Medulla oblongata (tissue), 1 donor: Measurements from ENCODE around the gene C1QTNF7.

Source experiments
- DNase-seq: peaks from one replicate; pipeline ENCODE4 v3.0.0-alpha.2; 2015; ENCODE audit errors: extremely low spot score

The C1QTNF7 gene, protein sequence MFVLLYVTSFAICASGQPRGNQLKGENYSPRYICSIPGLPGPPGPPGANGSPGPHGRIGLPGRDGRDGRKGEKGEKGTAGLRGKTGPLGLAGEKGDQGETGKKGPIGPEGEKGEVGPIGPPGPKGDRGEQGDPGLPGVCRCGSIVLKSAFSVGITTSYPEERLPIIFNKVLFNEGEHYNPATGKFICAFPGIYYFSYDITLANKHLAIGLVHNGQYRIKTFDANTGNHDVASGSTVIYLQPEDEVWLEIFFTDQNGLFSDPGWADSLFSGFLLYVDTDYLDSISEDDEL

DNA sequence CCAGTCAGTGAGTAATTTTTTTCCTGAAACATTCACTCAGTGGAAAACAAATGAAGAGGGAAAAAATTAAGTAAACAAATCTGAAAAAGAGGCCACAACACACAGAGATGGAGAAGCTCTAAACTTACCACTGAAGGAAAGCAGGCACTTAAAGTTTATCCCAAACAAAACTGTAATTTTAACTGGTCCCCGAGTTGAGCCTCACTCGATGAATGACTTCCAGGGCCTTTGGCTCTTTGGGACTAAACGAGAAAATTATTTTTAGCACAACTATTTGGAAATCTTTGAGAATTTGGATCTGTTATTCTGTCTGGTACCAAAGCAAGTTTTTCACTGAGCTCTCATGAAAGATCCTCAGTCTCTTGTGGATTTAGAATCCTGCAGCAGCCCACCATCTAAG, at the start of gene C1QTNF7:
Gene C1QTNF7 (plus strand): TSS at position 333 of the 400 bp plus-strand sequence. CDS start 7,711 bp downstream, outside the sequence.
- DNase-seq = no peak

DNA sequence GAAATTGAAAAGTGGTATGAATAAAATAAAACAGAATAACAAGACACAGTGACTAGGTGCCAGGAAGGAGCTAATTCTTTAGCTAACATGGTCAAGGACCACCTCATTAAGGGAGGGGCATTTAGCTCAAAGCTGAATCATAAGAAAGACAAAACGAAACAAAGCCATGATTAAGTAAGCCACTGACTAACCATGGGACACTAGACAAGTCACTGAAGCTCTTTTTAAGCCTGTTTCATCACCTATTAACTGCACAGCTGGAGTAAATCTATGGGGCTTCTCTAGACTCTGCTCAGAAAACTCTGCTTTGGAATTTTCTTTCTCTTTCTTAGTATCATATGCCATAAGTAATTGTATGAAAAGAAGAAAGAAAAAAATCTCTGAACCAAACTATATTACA, 49.8 kb upstream of the C1QTNF7 start:
- DNase-seq = no peak

DNA sequence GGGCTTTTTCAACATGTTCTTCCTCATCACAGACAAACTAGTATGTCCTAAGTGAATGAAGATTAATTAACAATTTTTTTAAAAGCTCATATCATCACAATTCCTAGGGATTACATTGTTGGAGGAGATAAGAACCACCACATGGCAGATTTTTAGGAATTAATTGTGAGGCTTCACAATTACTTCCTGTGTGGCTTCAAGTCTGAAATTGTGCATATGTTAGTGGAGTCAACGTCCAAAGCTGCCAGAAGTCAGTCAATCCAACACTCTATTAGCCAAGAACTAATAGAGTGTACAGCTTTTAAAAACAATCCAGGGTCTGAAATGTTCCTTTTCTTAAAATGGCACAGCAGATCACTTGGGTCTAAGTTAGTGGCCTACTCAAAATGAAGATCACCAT, 49.3 kb upstream of the C1QTNF7 start:
- DNase-seq = no peak

GRCh38 chr4:15381806-15382338, 46.0 kb upstream of the C1QTNF7 start:
- DNase-seq = no peak

- no peak for DNase-seq
Observed at GRCh38 chr4:15382669-15383273, 45.1 kb upstream of the C1QTNF7 start.

- DNase-seq = no peak
Observed at GRCh38 chr4:15385515-15385914, 42.3 kb upstream of the C1QTNF7 start.

DNA sequence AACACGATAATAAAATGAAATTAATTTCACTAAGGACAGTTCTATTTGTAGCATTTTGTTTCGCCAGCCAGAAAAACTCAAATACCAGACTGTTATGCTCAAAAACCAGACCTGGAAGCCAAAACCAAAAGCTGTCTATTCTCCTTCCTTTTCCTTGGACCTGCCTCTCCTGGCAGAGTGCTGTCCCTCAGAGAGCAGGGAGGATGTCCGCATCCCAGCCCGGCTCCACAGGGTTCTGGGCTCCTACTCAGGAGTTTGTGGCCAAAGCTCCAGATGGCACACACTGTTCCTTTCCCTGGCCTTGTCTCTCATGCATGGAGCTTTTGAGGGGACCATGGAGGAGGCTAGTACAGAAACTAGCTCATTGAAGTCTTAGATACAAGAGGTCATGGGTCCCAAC, 41.9 kb upstream of the C1QTNF7 start:
- DNase-seq = peak; percentile 57

- no peak for DNase-seq
Observed at GRCh38 chr4:15390494-15390893, 37.3 kb upstream of the C1QTNF7 start.

DNA sequence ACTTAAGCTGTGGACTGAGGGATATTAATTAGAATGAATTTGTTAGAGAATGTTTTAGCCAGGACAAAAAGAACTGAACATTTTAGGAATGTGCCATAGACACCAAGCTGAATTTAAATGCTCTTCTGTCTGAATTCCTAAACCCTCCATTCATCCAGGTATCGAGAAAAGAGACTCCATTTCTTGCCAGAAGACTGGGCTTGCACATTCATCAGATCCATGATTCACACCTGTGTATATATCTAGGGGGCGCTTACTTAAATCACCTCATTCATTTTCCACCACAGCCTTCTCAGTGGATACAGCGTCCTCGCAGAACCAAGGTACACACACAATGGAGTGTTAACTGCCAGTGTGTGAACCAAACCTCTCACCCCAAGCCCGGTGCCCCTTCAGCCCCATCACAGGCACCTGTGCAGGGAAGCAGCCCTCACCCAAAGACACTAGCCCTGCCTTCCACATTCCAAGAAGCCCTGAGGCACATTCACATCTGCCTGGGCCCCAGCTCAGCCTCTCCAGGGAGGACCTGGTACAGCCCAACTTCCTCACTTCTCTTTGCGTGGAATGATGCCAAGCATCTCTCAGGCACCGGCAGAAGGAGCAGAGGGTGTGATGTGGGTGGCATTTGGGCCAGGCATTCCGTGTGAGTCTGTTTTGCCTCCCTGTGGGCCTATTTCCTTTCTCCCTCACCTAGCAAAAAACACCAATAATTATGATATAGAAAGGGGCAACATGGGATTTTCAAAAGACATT, 35.6 kb upstream of the C1QTNF7 start:
- no peak for DNase-seq

GRCh38 chr4:15395311-15395710, 32.5 kb upstream of the C1QTNF7 start:
- no peak for DNase-seq

DNA sequence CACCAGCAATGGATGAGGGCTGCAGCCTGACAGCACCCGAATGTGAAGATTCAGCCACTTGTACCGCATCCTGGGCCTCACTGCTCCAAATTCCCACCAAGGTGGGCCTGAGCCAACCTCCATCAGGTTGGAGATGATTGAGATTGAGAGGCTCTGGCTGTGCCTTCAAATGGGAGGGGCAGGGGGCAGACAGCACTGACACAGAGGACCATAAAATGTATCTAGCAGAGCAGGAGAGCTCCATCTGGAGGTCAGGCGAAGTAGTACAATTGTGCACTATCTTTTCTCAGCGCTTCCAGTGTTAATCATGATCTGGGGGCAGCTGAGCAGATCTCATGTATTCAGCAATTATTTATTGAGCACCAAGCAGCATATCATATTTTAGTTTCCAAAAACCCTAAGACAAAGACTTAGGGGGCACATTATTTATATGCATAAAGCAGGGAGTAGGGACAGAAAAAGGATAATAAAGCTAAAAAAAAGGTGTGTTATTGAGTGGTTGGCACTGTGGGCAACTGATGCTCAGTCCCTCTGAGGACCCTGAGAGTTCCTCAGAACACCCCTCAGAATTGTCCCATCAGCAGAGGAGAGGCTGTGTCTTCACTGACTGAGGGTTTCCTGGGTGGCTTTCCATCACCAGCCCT, 31.6 kb upstream of the C1QTNF7 start:
- DNase-seq = peak; percentile 47

DNA sequence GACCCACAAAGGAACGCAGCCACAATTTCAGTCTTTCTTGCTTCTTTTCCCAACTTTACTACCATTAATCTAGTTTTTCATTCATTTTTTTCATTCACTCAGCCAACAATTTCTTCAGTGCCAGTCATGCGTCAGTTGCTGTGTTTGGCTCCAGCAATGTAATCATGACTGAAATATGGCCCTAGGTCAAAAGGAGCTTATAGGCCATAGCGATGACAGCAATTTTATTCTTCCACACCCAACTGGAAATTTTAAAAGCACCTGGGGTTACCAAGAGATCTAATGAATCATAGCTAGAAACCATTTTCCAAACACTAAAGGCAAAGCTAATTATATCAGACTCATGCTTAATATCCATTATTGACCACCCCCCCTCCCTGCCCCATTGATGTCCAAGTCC, 29.8 kb upstream of the C1QTNF7 start:
- DNase-seq = no peak

DNA sequence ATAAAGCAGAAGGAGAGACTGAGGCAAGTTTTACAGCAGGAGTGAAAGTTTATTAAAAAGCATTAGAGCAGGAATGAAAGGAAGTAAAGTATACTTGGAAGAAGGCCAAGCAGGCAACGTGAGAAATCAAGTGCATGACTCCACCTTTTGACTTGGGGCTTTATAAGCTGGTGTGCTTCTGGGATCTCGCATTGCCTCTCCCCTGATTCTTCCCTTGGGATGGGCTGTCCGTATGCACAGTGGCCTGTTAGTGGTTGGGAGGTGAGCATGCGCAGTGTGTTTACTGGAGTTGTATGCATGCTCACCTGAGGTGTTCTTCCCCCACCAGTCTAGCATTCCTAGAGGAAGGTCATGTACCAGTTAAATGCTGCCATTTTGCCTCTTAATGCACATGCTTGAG, 29.1 kb upstream of the C1QTNF7 start:
- no peak for DNase-seq

GRCh38 chr4:15400226-15400625, 27.6 kb upstream of the C1QTNF7 start:
- no peak for DNase-seq

DNA sequence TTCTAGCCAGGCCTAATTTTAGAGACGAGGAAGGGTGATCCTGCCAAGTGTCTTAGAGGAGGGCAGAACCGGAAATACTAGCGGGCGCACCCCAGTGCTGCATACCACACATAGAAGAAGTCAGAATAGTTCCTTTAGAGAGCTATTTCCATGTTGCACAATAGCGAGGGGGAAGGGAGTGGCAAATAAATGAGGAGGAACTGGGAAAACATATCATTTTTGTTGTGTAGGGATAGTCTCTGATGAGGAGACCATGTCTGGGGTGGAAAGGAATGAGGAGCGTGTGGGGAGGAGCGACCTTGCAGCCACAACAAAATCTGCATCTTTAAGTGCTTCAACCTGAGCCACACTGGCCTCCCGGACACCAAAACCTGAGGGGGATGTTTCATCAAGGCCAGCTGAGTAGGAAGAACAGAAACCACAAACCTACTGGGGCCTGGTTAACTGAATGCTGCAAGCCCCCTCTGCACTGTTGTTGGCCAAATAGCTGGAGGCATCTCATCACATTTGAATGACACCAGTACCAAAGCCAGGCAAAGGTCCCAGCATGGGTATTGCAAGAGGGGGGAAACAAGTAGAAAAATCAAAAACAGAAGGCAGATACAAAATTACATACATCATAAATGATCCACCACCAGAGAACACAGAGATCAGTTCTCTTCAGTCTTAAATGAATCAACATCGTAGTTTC, 26.7 kb upstream of the C1QTNF7 start:
- peak; percentile 71 for DNase-seq

DNA sequence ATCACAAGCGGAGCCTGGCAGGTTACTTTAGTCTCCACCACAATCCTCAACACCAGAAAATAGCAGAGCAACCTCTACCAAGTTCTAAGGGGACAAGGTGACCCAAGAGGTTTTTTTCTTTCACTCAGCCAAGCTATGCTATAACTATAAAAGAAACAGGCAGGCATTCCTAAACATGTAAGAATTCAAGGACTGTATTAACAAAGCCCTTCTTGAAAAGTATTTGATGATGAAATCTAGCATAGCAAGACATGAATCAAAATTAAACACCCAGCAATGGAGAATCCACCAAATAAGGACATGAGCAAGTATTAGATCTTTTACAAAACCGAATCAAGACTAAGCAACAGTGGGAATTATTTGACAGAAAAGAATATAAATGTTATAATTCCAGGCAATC, 25.7 kb upstream of the C1QTNF7 start:
- DNase-seq = no peak

GRCh38 chr4:15402974-15403373, 24.9 kb upstream of the C1QTNF7 start:
- DNase-seq = peak; percentile 25

GRCh38 chr4:15405018-15405417, 22.8 kb upstream of the C1QTNF7 start:
- no peak for DNase-seq

DNA sequence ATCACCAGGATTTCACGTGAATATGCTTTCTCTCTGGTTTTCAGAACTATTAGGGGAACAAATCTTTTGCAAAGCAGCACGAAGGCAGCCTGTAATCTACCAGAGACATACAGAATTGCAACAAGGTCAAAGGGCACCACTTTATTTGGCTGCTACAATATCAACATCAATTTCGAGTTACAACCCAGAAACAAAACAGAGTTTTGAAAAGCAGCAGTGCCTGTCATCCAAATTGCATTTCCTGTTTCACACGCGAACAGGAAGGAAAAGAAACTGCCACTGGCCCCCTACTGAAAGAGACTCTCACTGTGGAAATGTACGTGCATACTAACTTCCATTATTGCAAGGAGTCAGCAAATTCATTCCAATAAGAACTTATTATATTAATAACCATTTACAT, 17.1 kb upstream of the C1QTNF7 start:
- DNase-seq = peak; percentile 28

- DNase-seq = no peak
Observed at GRCh38 chr4:15412461-15412860, 15.4 kb upstream of the C1QTNF7 start.

DNA sequence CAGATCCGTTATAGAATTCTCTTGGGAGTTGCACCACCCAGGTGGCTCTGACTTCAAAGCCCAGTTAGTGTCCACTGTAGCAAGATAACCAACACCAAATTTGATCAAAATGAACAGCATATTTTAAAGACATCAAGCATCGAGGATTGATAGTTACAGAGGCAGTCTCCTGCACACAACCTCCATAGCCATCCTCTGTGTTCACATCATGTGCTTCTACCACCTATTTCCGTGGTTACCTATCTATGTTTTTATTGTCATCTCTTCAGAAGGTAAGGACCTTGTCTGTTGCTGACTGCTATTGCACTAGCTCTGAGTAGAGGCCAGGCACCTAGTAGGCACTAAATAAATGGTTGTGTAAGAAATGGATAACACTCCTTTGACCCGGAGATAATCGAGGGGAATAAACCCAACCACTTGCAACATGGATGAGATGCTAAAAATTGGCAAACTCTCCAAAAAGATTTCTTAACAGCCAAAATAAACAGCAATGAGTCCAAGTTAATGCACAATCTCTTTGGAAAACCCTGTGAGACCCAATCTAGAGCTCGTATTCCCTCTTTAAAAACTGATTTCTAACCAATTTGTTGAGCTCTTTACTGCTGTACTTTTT, 14.7 kb upstream of the C1QTNF7 start:
- DNase-seq = no peak
